BE2C (cell line): ENCODE measurements around the gene RAP1B.
"Not testable (repeated sequence)": the region's sequence is repeated elsewhere in the genome, so short reads cannot be mapped to it uniquely, and the experiment has no call there.

Source experiments
- DNase-seq: peaks from one replicate; pipeline ENCODE4 v3.0.0-alpha.2; 2020
- H3K27me3 ChIP-seq: fragments of 250-450 bp; sonication (Bioruptor Pico); 2 replicates; pipeline ENCODE4 v1.5.1; 2020; ENCODE audit warnings: mild to moderate bottlenecking
- H3K36me3 ChIP-seq: fragments of 250-450 bp; sonication (Bioruptor Pico); 2 replicates; pipeline ENCODE4 v1.5.1; 2020; ENCODE audit warnings: mild to moderate bottlenecking
- H3K4me1 ChIP-seq: fragments of 250-450 bp; sonication (Bioruptor Pico); 2 replicates; pipeline ENCODE4 v1.5.1; 2020
- H3K4me3 ChIP-seq: 2 replicates; pipeline ENCODE4 v1.5.1; 2011; ENCODE audit warnings: low read depth, low read length
- H3K9me3 ChIP-seq: fragments of 250-450 bp; sonication (Bioruptor Pico); 2 replicates; pipeline ENCODE4 v1.5.1; 2020
- TF ChIP-seq, protein P1 (sequence below): IDR thresholded peaks from 2 replicates; pipeline ENCODE4 v1.5.1; 2012; ENCODE audit warnings: mild to moderate bottlenecking, low read depth, low read length

The RAP1B gene

GRCh38 chr12:68632486-68632885 is 21.8 kb downstream of the RAP1B start:
- no peak overlapping the region for H3K4me3 ChIP-seq
- no peak for DNase-seq
- H3K9me3 ChIP-seq: no peaks in the 10 kb centered on the region; the same call in 1 of the 2 replicates
- TF ChIP-seq, protein P1, sequence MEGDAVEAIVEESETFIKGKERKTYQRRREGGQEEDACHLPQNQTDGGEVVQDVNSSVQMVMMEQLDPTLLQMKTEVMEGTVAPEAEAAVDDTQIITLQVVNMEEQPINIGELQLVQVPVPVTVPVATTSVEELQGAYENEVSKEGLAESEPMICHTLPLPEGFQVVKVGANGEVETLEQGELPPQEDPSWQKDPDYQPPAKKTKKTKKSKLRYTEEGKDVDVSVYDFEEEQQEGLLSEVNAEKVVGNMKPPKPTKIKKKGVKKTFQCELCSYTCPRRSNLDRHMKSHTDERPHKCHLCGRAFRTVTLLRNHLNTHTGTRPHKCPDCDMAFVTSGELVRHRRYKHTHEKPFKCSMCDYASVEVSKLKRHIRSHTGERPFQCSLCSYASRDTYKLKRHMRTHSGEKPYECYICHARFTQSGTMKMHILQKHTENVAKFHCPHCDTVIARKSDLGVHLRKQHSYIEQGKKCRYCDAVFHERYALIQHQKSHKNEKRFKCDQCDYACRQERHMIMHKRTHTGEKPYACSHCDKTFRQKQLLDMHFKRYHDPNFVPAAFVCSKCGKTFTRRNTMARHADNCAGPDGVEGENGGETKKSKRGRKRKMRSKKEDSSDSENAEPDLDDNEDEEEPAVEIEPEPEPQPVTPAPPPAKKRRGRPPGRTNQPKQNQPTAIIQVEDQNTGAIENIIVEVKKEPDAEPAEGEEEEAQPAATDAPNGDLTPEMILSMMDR: no peak
- H3K4me1 ChIP-seq: no peaks in the 10 kb centered on the region; the same call in 1 of the 2 replicates
- peaks cover 9% of the 10 kb centered on the region for H3K36me3 ChIP-seq
- H3K27me3 ChIP-seq: no peaks in the 10 kb centered on the region

DNA sequence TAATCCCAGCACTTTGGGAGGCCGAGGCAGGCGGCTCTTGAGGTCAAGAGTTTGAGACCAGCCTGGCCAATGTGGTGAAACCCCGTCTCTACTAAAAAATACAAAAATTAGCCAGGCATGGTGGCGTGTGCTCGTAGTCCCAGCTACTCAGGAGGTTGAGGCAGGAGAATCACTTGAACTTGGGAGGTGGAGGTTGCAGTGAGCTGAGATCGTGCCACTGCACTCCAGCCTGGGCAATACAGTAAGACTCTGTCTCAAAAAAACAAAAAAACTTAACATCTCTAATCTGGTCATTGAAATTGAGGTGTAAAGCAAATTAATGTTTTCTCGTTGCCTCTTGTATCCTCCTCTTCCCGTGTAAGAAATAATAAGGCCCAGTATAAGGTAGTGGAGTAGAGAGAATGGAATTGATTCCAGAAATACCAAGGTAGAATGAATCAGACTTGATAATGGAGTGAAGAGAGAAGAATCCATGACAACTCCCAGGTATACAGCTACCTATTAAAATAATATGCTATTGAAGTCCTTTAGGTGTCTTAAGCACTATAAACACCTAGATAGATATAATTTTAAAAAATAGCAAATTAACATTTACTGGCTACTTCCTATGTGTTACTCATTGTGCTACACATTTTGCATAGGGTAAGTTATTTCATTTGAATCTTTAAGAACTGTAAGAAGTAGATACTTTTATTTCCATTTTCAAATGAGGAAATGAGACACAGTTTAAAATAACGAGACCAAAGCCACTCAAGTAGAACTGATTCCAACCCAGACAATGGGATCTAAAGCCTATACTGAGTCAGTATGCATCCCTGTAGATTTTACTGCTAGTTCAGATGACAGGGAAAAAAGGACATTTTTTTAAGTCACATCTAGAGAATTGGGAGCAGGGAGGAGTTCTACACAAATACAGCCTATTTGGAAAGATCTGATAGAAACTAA is 23.2 kb downstream of the RAP1B start:
- Histone ChIP-seq H3K9me3 (no peaks in the 10 kb centered on the region), H3K4me1 (no peaks in the 10 kb centered on the region; the same call in 1 of the 2 replicates), H3K4me3 (no peak overlapping the region), H3K36me3 (no peaks in the 10 kb centered on the region), H3K27me3 (no peaks in the 10 kb centered on the region)
- TF ChIP-seq, protein P1: no peak
- DNase-seq: no peak

DNA sequence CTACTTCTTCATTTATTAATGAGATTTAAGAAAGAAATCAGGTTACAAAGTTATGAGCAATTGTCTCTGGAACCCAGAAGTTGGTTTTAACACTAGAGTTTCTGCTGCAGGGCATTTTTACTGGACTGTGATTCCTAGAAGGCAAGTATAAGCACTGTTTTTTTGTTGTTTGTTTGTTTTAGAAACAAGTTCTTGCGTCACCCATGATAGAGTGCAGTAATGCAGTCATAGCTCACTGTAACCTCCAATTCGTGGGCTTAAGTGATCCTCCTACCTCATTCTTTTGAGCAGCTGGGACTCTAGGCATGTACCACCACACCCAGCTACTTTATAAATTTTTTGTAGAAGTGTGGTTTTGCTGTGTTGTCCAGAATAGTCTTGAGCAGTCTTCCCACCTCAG is 25.6 kb downstream of the RAP1B start:
- no peaks in the 10 kb centered on the region for H3K4me1 ChIP-seq
- TF ChIP-seq, protein P1: no peak
- no peaks in the 10 kb centered on the region for H3K36me3 ChIP-seq
- no peak overlapping the region for H3K4me3 ChIP-seq
- DNase-seq: no peak
- no peaks in the 10 kb centered on the region for H3K27me3 ChIP-seq
- no peaks in the 10 kb centered on the region for H3K9me3 ChIP-seq

DNA sequence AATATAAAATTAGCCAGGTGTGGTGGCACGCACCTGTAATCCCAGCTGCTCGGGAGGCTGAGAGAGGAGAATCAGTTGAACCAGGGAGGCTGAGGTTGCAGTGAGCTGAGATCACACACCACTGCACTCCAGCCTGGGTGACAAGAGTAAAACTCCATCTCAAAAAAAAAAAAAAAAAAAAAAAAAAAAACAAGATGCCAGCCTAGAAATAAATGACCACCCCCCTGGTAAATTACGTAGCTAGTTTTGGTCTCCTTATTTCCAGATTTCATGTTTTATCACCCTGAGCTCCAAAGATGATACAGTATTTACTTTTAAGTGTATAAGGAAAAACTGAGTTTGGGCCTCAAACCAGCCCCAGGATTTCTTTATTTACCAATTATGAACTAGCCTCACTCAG is 26.7 kb downstream of the RAP1B start:
- not testable (repeated sequence) for H3K4me3 ChIP-seq, DNase-seq, H3K27me3 ChIP-seq, H3K4me1 ChIP-seq, H3K36me3 ChIP-seq, H3K9me3 ChIP-seq

GRCh38 chr12:68638171-68638570 is 27.5 kb downstream of the RAP1B start:
- Histone ChIP-seq H3K27me3 (no peaks in the 10 kb centered on the region), H3K4me1 (no peaks in the 10 kb centered on the region)
- DNase-seq: no peak

DNA sequence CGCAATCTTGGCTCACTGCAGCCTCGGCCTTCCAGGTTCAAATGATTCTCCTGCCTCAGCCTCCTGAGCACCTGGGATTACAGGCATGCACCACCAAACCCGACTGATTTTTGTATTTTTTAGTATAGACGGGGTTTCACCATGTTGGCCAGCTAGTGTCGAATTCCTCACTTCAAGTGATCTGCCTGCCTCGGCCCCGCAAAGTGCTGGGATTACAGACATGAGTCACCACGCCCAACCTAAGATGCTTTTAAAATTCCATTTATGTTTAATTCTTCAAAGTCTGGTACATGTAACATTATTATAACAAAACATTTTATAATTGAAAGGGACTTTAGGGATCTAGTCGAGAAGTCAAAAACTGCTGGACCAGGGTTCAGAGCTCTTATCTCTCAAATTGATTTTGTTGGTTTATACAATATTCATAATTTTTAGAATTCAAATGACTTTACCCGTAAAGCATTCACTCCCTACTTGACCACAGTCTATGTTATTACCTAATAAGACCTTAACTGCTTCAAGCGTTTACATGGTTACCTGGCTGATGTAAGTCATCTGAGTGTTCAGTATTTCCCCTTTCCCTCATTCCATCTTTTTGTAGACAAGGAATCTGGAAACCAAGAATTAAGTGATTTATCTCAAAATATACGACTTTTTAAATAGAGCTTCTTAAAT is 28.2 kb downstream of the RAP1B start:
- H3K4me1 ChIP-seq: no peaks in the 10 kb centered on the region
- H3K9me3 ChIP-seq: no peaks in the 10 kb centered on the region
- no peak for DNase-seq
- TF ChIP-seq, protein P1: no peak
- no peak overlapping the region for H3K4me3 ChIP-seq
- no peaks in the 10 kb centered on the region for H3K36me3 ChIP-seq
- no peaks in the 10 kb centered on the region for H3K27me3 ChIP-seq

More at GRCh38 chr12:68638171-68638570, 27.5 kb downstream of the RAP1B start:
- Histone ChIP-seq H3K36me3 (no peaks in the 10 kb centered on the region), H3K4me3 (no peak overlapping the region), H3K9me3 (no peaks in the 10 kb centered on the region)
- TF ChIP-seq, protein P1: no peak
